ENCODE data around the gene GNAQ. TPM values are rescaled to one million over a fixed set of nuclear protein-coding genes. Genes with fewer than 3 reads are reported as not detected.

Gene GNAQ
- polyA plus RNA-seq, 1 experiment, result 71.4 TPM

DNA sequence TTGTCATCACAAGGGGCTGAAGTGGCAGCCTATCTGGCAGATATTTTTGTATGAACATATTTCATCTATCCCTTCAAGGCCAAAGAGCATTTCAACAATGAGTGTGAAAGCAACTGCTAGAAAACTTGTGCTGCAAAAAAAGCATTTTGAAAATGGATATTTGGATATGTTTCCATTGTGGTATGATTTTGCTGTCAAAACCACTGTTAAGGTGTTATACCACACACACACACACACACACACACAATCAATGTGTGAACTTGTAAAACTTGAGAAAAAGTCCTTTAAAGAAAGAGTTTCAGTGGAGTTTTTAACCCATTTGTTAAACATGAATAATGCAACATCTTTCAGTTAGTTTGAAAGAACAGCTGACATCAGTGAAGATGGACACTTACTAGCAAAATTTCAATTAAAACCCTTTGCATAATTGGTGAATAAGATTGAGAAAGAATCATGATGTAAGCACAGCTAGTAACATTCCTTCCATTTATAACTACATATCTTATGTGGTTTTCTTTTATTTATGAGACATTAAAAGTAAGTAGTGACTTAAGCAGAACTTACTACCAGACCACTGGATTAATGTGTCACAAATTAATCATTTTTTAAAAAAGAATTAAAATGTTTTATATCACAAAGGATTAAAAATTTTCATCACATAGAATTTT lies 200.9 kb downstream of the GNAQ start:
- ChIA-PET CTCF (interaction anchor here (0.6 kb wide), 1 partner anchor 67 kb away, joined by 6 read pairs; no protein-coding TSS in a partner anchor), POLR2A (no interaction called here)
- no peak for DNase-seq (ENCODE audit: low read depth, low spot score)
- H3K27ac ChIP-seq (ENCODE audit: low read depth, low read length), result no peak overlapping the region
- H3K9me3 ChIP-seq (ENCODE audit: control insufficient read depth, insufficient read depth, low read length), result no peaks in the 10 kb centered on the region
- no peak overlapping the region for H3K4me3 ChIP-seq (ENCODE audit: low read depth, low read length)
- TF ChIP-seq, protein P1, sequence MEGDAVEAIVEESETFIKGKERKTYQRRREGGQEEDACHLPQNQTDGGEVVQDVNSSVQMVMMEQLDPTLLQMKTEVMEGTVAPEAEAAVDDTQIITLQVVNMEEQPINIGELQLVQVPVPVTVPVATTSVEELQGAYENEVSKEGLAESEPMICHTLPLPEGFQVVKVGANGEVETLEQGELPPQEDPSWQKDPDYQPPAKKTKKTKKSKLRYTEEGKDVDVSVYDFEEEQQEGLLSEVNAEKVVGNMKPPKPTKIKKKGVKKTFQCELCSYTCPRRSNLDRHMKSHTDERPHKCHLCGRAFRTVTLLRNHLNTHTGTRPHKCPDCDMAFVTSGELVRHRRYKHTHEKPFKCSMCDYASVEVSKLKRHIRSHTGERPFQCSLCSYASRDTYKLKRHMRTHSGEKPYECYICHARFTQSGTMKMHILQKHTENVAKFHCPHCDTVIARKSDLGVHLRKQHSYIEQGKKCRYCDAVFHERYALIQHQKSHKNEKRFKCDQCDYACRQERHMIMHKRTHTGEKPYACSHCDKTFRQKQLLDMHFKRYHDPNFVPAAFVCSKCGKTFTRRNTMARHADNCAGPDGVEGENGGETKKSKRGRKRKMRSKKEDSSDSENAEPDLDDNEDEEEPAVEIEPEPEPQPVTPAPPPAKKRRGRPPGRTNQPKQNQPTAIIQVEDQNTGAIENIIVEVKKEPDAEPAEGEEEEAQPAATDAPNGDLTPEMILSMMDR (IDR thresholded peaks at IDR 0.05; ENCODE audit: low read depth, low read length), result no peak
- no peaks in the 10 kb centered on the region for H3K27me3 ChIP-seq (ENCODE audit: control insufficient read depth, insufficient read depth, low read length)

DNA sequence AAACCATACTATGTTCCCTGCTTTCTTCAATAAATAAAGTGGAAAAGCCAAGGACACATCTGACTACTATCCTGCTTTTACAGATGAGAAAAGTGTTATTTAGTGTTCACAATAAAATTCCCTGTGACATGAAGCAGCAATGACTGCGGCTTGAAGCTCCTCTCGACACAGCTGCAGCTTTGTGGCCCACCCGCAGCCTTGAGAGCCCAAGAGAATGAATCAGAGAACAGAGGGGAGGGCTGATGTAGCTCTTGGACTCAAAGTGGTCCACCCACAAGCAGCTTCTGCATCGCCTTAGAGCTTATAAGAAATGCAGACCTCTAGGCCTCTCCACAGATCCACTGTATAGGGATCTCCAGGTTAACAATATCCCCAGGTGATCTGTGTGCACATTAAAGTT lies 202.2 kb downstream of the GNAQ start:
- H3K4me3 ChIP-seq (ENCODE audit: low read depth, low read length), result no peak overlapping the region
- H3K27ac ChIP-seq (ENCODE audit: low read depth, low read length), result no peak overlapping the region
- no peaks in the 10 kb centered on the region for H3K9me3 ChIP-seq (ENCODE audit: control insufficient read depth, insufficient read depth, low read length)
- no peaks in the 10 kb centered on the region for H3K27me3 ChIP-seq (ENCODE audit: control insufficient read depth, insufficient read depth, low read length)
- POLR2A ChIA-PET, result no interaction called here
- no peak for DNase-seq (ENCODE audit: low read depth, low spot score)
- TF ChIP-seq, protein P1 (IDR thresholded peaks at IDR 0.05; ENCODE audit: low read depth, low read length), result no peak
- CTCF ChIA-PET, result interaction anchor here (0.5 to 1.6 kb wide), 5 partner anchors 12 to 292 kb away, joined by 3 to 6 read pairs (median 4); no protein-coding TSS in a partner anchor

DNA sequence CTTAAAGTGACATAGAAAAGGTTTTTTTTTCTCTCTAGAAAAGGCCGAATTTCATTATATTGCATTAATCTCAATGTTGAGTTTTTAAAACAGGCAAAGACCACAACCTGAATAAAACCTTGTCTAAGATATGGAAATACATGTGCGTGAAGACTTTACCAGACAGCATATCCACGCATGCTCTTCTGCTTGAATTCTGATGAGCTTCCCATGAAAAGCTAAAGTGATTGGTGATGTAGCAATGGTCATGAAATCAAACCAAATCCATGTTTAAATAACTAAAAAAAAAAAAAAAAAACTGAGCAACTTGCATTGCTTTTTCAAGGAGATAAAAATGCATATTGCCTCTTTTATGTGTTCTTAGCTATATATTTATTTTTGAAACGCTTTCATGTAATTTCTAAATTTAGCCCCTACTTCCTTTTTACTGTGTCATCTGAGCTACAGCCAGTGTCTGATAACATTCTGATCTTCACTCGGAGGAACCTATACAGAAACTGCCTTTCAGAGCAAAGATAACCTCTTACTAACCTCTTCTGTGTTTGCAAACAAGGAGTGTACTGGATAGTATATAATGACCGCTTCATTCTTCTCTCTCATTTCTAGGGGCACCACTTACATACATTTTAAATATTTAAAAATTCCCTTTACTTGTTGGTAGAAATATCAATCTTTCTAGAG lies 204.4 kb downstream of the GNAQ start:
- Histone ChIP-seq H3K4me3 (ENCODE audit: low read depth, low read length) (no peak overlapping the region), H3K27ac (ENCODE audit: low read depth, low read length) (no peak overlapping the region), H3K27me3 (ENCODE audit: control insufficient read depth, insufficient read depth, low read length) (no peaks in the 10 kb centered on the region), H3K9me3 (ENCODE audit: control insufficient read depth, insufficient read depth, low read length) (no peaks in the 10 kb centered on the region)
- TF ChIP-seq, protein P1 (IDR thresholded peaks at IDR 0.05; ENCODE audit: low read depth, low read length), result no peak
- POLR2A ChIA-PET, result interaction anchor here (0.7 kb wide), 2 partner anchors 14 to 217 kb away, joined by 3 to 4 read pairs; no protein-coding TSS in a partner anchor
- CTCF ChIA-PET, result interaction anchor here (0.8 to 2.2 kb wide), 2 partner anchors 70 to 208 kb away, joined by 3 to 10 read pairs; no protein-coding TSS in a partner anchor
- no peak for DNase-seq (ENCODE audit: low read depth, low spot score)

DNA sequence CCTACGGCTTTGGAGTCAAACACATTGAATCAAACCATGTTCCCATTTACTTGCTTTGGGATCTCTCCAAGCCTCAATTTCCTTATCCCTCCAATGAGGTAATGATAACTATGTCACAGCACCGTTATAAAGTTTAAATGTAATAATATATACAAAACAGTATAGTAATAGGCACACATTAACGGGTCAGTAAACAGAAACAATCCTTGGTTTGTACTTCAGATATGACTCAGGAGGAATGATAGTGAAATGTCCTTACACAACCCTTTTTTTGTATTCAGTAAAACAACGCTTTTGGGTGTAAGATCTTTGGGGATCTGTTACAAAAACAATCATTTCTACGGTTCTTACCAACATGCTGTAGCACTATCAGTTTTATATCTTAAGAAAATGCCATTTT lies 205.0 kb downstream of the GNAQ start:
- POLR2A ChIA-PET, result no interaction called here
- Histone ChIP-seq H3K4me3 (ENCODE audit: low read depth, low read length) (no peak overlapping the region), H3K9me3 (ENCODE audit: control insufficient read depth, insufficient read depth, low read length) (no peaks in the 10 kb centered on the region), H3K27me3 (ENCODE audit: control insufficient read depth, insufficient read depth, low read length) (no peaks in the 10 kb centered on the region), H3K27ac (ENCODE audit: low read depth, low read length) (no peak overlapping the region)
- CTCF ChIA-PET, result interaction anchor here (0.8 to 2.2 kb wide), 2 partner anchors 70 to 209 kb away, joined by 3 to 10 read pairs; no protein-coding TSS in a partner anchor
- no peak for DNase-seq (ENCODE audit: low read depth, low spot score)
- TF ChIP-seq, protein P1 (IDR thresholded peaks at IDR 0.05; ENCODE audit: low read depth, low read length), result no peak

DNA sequence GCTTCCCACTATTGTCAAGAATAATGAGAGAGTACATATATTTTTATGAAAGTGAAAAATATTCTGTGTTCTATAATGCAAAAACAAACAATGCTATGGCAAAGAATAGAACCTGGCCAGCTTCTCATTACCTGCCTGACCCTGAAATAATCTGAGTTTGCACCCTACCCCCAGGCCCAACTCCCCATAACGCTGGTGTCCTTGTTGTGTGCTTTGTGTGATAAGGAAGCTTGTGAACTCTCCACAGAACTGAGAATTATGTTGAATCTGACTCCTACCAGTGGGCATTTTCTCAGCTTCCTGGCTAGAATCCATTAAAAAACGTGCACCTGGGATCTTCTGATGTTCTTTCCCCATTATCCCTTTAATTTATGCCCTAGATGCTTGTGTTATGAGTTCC lies 205.5 kb downstream of the GNAQ start:
- ChIA-PET CTCF (interaction anchor here (2.2 kb wide), 1 partner anchor 209 kb away, joined by 10 read pairs; no protein-coding TSS in a partner anchor), POLR2A (no interaction called here)
- Histone ChIP-seq H3K9me3 (ENCODE audit: control insufficient read depth, insufficient read depth, low read length) (no peaks in the 10 kb centered on the region), H3K27ac (ENCODE audit: low read depth, low read length) (no peak overlapping the region), H3K4me3 (ENCODE audit: low read depth, low read length) (no peak overlapping the region), H3K27me3 (ENCODE audit: control insufficient read depth, insufficient read depth, low read length) (no peaks in the 10 kb centered on the region)
- TF ChIP-seq, protein P1 (IDR thresholded peaks at IDR 0.05; ENCODE audit: low read depth, low read length), result no peak
- DNase-seq (ENCODE audit: low read depth, low spot score), result no peak
